ENCODE results near the gene NTM.
"Not testable (repeated sequence)": the region's sequence is repeated elsewhere in the genome, so short reads cannot be mapped to it uniquely, and the experiment has no call there.

Gene NTM

GRCh38 chr11:131674051-131674755 lies 303.8 kb downstream of the NTM start:
- no peak overlapping the region for H3K9ac ChIP-seq (ENCODE audit: low read depth in 1 of 2, low read length in 2 of 2)
- no peaks in the 10 kb centered on the region for H3K36me3 ChIP-seq (ENCODE audit: control insufficient read depth in 2 of 2, insufficient read depth in 2 of 2, low read length in 2 of 2)
- H3K4me3 ChIP-seq (ENCODE audit: low read length in 2 of 2): no peak overlapping the region
- no peaks in the 10 kb centered on the region for H3K4me1 ChIP-seq (ENCODE audit: control insufficient read depth in 2 of 2, insufficient read depth in 2 of 2, low read length in 2 of 2)
- no peaks in the 10 kb centered on the region for H3K9me3 ChIP-seq (ENCODE audit: control insufficient read depth in 2 of 2, low read length in 2 of 2)
- H3K27ac ChIP-seq (ENCODE audit: low read depth in 2 of 2, low read length in 2 of 2): no peak overlapping the region
- no peaks in the 10 kb centered on the region for H3K27me3 ChIP-seq (ENCODE audit: control insufficient read depth in 2 of 2, insufficient read depth in 2 of 2, low read length in 2 of 2)

DNA sequence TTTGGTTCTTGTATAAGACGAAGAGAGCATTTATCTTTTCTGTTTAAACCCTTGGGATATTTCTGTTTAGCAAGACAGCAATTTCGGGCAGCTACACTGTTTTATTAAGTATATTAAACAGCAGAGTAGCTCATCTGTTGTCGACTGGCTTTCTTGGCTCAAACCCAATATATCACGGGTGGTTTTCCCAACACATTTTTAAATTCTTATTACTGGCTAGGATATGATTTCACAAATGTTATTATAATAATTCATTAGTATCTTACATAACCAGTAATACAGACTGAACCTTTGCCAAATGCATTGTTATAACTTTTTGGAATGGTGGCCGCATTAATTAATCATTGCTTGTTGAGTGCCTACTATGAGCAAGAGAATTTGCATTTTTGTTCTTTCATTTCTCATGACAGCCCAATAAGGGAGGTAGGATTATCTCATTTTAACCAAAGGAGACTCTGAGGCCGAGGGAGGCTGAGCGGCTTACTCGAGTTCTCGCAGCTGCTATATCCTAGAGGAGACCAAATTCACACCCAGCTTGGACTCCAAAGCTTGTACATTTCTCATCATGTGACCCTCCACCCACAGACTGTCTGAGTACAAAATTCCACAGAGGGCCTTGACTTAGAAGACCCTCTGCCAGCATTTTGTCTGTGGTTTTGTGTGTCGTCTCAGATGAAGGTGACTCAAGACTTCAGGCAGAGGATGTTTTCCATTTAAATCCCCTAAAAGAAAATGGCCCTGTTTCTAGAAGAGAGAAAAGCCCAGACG lies 304.9 kb downstream of the NTM start:
- no peaks in the 10 kb centered on the region for H3K9me3 ChIP-seq (ENCODE audit: control insufficient read depth in 2 of 2, low read length in 2 of 2)
- H3K4me3 ChIP-seq (ENCODE audit: low read length in 2 of 2): no peak overlapping the region
- no peaks in the 10 kb centered on the region for H3K36me3 ChIP-seq (ENCODE audit: control insufficient read depth in 2 of 2, insufficient read depth in 2 of 2, low read length in 2 of 2)
- no peaks in the 10 kb centered on the region for H3K4me1 ChIP-seq (ENCODE audit: control insufficient read depth in 2 of 2, insufficient read depth in 2 of 2, low read length in 2 of 2)
- H3K27me3 ChIP-seq (ENCODE audit: control insufficient read depth in 2 of 2, insufficient read depth in 2 of 2, low read length in 2 of 2): no peaks in the 10 kb centered on the region
- H3K9ac ChIP-seq (ENCODE audit: low read depth in 1 of 2, low read length in 2 of 2): no peak overlapping the region
- H3K27ac ChIP-seq (ENCODE audit: low read depth in 2 of 2, low read length in 2 of 2): no peak overlapping the region

DNA sequence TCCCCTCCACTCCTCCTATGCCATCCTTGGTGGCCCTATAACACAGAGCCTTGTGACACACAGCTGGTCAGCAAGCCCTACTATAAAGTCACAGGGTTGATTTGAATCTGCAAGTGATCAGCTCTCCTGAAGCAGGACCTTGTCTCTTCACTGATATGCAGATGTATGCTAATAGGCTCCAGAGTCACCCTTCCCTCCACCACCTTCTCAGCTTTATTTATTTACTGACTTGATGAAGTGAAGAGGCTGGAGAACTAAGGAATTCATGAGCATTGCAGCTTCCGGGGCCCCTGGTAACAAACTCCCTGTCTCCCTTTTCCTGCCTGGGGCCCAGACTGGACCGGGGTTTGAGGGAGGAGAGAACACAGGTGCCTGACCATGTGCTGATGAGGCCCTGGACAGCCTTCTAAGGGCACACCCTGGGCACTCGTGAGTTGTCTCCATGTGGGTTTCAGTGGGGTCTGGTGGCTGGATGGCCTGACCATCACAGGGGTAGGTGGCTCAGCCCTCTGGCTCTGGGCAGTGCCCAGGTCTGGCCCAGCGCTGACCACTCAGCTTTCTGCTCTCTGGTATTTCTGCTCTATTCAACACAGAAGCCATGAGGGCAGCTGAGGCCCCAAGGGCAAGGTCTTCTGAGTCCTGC lies 307.5 kb downstream of the NTM start:
- Histone ChIP-seq H3K9me3 (ENCODE audit: control insufficient read depth in 2 of 2, low read length in 2 of 2) (no peaks in the 10 kb centered on the region), H3K36me3 (ENCODE audit: control insufficient read depth in 2 of 2, insufficient read depth in 2 of 2, low read length in 2 of 2) (no peaks in the 10 kb centered on the region), H3K27me3 (ENCODE audit: control insufficient read depth in 2 of 2, insufficient read depth in 2 of 2, low read length in 2 of 2) (no peaks in the 10 kb centered on the region), H3K9ac (ENCODE audit: low read depth in 1 of 2, low read length in 2 of 2) (no peak overlapping the region), H3K27ac (ENCODE audit: low read depth in 2 of 2, low read length in 2 of 2) (no peak overlapping the region), H3K4me1 (ENCODE audit: control insufficient read depth in 2 of 2, insufficient read depth in 2 of 2, low read length in 2 of 2) (no peaks in the 10 kb centered on the region), H3K4me3 (ENCODE audit: low read length in 2 of 2) (no peak overlapping the region)

DNA sequence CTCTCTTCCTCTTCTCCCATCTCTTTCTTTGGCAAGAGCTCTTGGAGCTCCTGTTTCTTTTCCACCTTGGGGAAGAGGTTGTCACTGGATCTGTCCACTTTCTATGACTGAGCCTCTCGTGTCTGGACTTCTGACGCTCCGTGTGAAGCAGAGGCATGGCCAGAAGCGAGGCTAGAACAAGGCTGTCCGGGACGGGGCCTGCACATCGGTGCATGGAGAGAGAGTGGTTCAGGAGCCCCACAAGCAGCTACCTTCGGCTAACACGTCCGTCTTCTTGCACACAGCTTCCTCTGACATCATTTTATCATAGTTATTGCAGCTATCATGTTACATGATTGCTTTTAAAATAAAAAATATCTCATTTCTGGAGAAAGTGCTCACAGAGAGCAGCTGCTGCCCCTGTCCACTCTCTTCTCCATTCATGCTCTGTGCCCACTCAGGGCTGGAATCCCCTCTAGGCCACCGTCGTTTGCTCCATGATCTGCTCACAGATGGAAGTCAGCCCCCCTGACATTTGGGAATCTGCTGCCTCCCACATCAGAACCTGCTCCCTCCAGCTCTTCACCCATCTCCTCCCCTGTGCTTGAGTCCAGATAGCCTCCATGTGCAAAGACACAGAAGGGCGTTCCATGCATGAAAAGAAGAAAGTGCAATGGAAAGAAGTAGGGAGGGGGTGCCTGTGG lies 308.4 kb downstream of the NTM start:
- no peak overlapping the region for H3K4me3 ChIP-seq (ENCODE audit: low read length in 2 of 2)
- H3K4me1 ChIP-seq (ENCODE audit: control insufficient read depth in 2 of 2, insufficient read depth in 2 of 2, low read length in 2 of 2): no peaks in the 10 kb centered on the region
- no peaks in the 10 kb centered on the region for H3K9me3 ChIP-seq (ENCODE audit: control insufficient read depth in 2 of 2, low read length in 2 of 2)
- H3K27me3 ChIP-seq (ENCODE audit: control insufficient read depth in 2 of 2, insufficient read depth in 2 of 2, low read length in 2 of 2): no peaks in the 10 kb centered on the region
- H3K9ac ChIP-seq (ENCODE audit: low read depth in 1 of 2, low read length in 2 of 2): no peak overlapping the region
- no peaks in the 10 kb centered on the region for H3K36me3 ChIP-seq (ENCODE audit: control insufficient read depth in 2 of 2, insufficient read depth in 2 of 2, low read length in 2 of 2)
- H3K27ac ChIP-seq (ENCODE audit: low read depth in 2 of 2, low read length in 2 of 2): no peak overlapping the region

- H3K27me3 ChIP-seq (ENCODE audit: control insufficient read depth in 2 of 2, insufficient read depth in 2 of 2, low read length in 2 of 2); H3K9me3 ChIP-seq (ENCODE audit: control insufficient read depth in 2 of 2, low read length in 2 of 2); H3K36me3 ChIP-seq (ENCODE audit: control insufficient read depth in 2 of 2, insufficient read depth in 2 of 2, low read length in 2 of 2); H3K27ac ChIP-seq (ENCODE audit: low read depth in 2 of 2, low read length in 2 of 2); H3K4me1 ChIP-seq (ENCODE audit: control insufficient read depth in 2 of 2, insufficient read depth in 2 of 2, low read length in 2 of 2); H3K9ac ChIP-seq (ENCODE audit: low read depth in 1 of 2, low read length in 2 of 2); H3K4me3 ChIP-seq (ENCODE audit: low read length in 2 of 2): not testable (repeated sequence)
Observed at GRCh38 chr11:131680448-131680847, 310.0 kb downstream of the NTM start.

GRCh38 chr11:131681920-131682319 lies 311.5 kb downstream of the NTM start:
- H3K4me1 ChIP-seq (ENCODE audit: control insufficient read depth in 2 of 2, insufficient read depth in 2 of 2, low read length in 2 of 2): no peaks in the 10 kb centered on the region
- no peak overlapping the region for H3K4me3 ChIP-seq (ENCODE audit: low read length in 2 of 2)
- no peak overlapping the region for H3K9ac ChIP-seq (ENCODE audit: low read depth in 1 of 2, low read length in 2 of 2)
- H3K27me3 ChIP-seq (ENCODE audit: control insufficient read depth in 2 of 2, insufficient read depth in 2 of 2, low read length in 2 of 2): no peaks in the 10 kb centered on the region
- H3K9me3 ChIP-seq (ENCODE audit: control insufficient read depth in 2 of 2, low read length in 2 of 2): no peaks in the 10 kb centered on the region
- H3K36me3 ChIP-seq (ENCODE audit: control insufficient read depth in 2 of 2, insufficient read depth in 2 of 2, low read length in 2 of 2): no peaks in the 10 kb centered on the region
- no peak overlapping the region for H3K27ac ChIP-seq (ENCODE audit: low read depth in 2 of 2, low read length in 2 of 2)

GRCh38 chr11:131682373-131683015 lies 312.1 kb downstream of the NTM start:
- Histone ChIP-seq H3K4me1 (ENCODE audit: control insufficient read depth in 2 of 2, insufficient read depth in 2 of 2, low read length in 2 of 2) (no peaks in the 10 kb centered on the region), H3K4me3 (ENCODE audit: low read length in 2 of 2) (no peak overlapping the region), H3K9ac (ENCODE audit: low read depth in 1 of 2, low read length in 2 of 2) (no peak overlapping the region), H3K27me3 (ENCODE audit: control insufficient read depth in 2 of 2, insufficient read depth in 2 of 2, low read length in 2 of 2) (no peaks in the 10 kb centered on the region), H3K9me3 (ENCODE audit: control insufficient read depth in 2 of 2, low read length in 2 of 2) (no peaks in the 10 kb centered on the region), H3K27ac (ENCODE audit: low read depth in 2 of 2, low read length in 2 of 2) (no peak overlapping the region), H3K36me3 (ENCODE audit: control insufficient read depth in 2 of 2, insufficient read depth in 2 of 2, low read length in 2 of 2) (no peaks in the 10 kb centered on the region)

DNA sequence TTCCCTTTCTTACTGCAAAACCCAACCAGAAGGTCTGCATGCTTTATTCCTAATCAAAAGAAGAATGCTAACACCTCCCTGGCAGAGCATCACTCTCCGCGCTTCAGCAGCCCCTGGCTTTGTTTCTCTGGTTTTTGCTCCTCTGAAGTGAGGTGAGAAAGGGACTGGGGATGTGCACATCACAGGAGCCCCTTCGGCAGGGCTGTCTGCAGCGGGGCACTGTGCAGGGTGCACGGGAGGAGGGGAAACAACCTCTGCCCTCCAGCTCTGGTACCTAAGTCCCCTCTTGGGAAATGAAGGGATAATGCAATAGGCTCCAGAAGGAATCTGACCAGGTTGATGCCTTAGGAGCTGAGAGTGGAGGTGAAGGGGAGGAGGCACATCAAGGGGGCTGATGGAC lies 312.7 kb downstream of the NTM start:
- no peaks in the 10 kb centered on the region for H3K36me3 ChIP-seq (ENCODE audit: control insufficient read depth in 2 of 2, insufficient read depth in 2 of 2, low read length in 2 of 2)
- H3K27me3 ChIP-seq (ENCODE audit: control insufficient read depth in 2 of 2, insufficient read depth in 2 of 2, low read length in 2 of 2): no peaks in the 10 kb centered on the region
- H3K4me3 ChIP-seq (ENCODE audit: low read length in 2 of 2): no peak overlapping the region
- no peaks in the 10 kb centered on the region for H3K9me3 ChIP-seq (ENCODE audit: control insufficient read depth in 2 of 2, low read length in 2 of 2)
- no peak overlapping the region for H3K27ac ChIP-seq (ENCODE audit: low read depth in 2 of 2, low read length in 2 of 2)
- H3K9ac ChIP-seq (ENCODE audit: low read depth in 1 of 2, low read length in 2 of 2): no peak overlapping the region
- no peaks in the 10 kb centered on the region for H3K4me1 ChIP-seq (ENCODE audit: control insufficient read depth in 2 of 2, insufficient read depth in 2 of 2, low read length in 2 of 2)

GRCh38 chr11:131683666-131684065 lies 313.3 kb downstream of the NTM start:
- Histone ChIP-seq H3K9ac (ENCODE audit: low read depth in 1 of 2, low read length in 2 of 2) (no peak overlapping the region), H3K4me1 (ENCODE audit: control insufficient read depth in 2 of 2, insufficient read depth in 2 of 2, low read length in 2 of 2) (no peaks in the 10 kb centered on the region), H3K36me3 (ENCODE audit: control insufficient read depth in 2 of 2, insufficient read depth in 2 of 2, low read length in 2 of 2) (no peaks in the 10 kb centered on the region), H3K9me3 (ENCODE audit: control insufficient read depth in 2 of 2, low read length in 2 of 2) (no peaks in the 10 kb centered on the region), H3K4me3 (ENCODE audit: low read length in 2 of 2) (no peak overlapping the region), H3K27me3 (ENCODE audit: control insufficient read depth in 2 of 2, insufficient read depth in 2 of 2, low read length in 2 of 2) (no peaks in the 10 kb centered on the region), H3K27ac (ENCODE audit: low read depth in 2 of 2, low read length in 2 of 2) (no peak overlapping the region)

All from mucosa of rectum (tissue), 2 donors.